HG02973 (cell line): ENCODE measurements around the gene HOXA1.

Source experiments
- ATAC-seq: cut with Tn5 transposase; IDR thresholded peaks from one replicate; pipeline ENCODE4 v1.9.1; 2021; ENCODE audit warnings: moderate library complexity; ENCODE audit not compliant: unreplicated experiment

The HOXA1 gene

DNA sequence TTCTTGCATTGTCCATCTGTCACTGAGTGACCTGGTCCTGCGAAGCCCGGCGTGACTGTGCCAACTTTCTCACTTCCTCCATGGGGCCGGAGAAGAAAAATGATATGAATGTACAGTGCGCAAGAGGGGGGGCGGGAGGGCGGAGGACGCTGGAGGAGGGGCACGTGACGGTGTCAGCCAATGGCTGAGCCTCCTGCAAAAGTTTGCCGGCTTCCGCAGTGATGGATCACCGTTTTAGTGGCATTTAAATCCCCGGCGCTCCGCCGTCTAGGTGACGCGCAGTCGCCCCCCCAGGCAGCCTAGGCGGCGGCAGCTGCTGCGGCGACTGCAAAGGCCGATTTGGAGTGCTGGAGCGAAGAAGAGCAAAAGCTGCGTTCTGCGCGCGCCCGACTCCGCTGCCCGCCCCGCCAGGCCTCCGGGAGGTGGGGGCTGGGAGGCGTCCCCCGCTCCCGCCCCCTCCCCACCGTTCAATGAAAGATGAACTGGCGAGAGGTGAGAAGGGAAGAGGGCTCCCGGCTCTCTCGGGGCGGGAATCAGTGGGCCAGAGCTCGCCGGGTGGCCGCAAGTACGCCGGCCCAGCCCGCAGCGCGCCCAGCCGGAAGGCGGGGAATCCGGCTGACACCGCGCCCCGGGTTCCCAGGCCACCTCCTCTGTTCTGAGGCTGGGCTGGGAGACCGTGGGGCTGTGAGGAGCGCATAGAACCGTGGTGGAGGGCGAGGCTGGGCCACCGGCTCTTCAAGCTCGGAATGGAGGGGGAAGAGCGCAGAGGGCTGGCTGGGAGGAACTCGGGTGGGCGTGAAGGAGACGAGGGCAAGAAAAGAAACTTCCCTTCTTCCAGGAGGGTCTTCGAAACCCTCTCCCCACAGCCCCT, at the start of gene HOXA1:
TSS of gene HOXA1 (minus strand) at position 104 of the 871 bp plus-strand sequence. CDS start at position 16, 88 bp downstream.
- peak; percentile 80 for ATAC-seq

DNA sequence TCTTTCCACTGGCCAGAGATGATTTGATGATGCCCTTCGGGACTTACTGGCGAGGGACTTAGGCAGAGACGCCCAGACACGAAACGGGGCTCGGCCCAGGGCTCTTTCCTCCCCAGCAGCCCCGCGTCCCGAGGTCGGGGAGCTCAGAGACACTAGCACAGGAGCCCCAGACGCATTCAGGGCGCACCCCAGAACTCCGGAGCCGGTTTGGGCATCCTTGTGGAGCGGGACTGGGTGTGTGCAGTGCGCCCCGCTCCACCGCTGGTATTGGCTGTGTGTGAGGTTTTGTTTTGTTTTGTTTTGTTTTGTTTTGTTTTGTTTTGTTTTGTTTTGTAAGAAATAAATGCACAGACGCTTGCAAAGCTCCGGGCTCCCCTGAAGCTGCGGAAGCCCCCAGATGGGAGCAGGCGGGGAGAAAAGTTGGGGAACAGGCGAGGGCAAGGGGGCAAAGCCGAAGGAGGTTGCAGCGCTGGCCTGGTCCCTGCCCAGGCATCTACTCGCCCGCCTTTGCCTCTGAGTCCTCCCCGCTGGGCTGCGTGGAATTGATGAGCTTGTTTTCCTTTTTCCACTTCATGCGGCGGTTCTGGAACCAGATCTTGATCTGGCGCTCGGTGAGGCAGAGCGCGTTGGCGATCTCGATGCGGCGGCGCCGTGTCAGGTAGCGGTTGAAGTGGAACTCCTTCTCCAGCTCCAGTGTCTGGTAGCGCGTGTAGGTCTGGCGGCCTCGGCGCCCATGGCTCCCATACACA, 49.5 kb upstream of the HOXA1 start:
- no peak for ATAC-seq

DNA sequence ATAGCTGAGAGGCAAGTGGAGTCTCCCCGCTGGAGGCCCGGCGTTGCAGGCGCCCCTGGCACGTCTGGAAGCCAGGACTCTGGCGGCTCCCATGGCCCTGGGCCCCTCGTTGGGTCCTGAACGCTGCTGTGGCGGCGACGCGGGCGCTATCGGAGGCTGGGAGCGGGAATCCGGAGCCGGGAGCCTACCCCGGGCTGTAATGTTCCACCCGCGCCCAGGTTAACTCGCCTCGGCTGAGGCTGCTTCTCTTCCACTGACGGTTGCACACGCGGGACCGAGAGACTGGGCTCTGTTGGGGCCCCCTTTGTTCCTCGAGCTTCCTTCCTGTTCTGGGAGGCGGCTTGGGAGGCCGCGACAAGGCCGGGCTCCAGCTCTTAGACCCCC, 49.0 kb upstream of the HOXA1 start:
- no peak for ATAC-seq

DNA sequence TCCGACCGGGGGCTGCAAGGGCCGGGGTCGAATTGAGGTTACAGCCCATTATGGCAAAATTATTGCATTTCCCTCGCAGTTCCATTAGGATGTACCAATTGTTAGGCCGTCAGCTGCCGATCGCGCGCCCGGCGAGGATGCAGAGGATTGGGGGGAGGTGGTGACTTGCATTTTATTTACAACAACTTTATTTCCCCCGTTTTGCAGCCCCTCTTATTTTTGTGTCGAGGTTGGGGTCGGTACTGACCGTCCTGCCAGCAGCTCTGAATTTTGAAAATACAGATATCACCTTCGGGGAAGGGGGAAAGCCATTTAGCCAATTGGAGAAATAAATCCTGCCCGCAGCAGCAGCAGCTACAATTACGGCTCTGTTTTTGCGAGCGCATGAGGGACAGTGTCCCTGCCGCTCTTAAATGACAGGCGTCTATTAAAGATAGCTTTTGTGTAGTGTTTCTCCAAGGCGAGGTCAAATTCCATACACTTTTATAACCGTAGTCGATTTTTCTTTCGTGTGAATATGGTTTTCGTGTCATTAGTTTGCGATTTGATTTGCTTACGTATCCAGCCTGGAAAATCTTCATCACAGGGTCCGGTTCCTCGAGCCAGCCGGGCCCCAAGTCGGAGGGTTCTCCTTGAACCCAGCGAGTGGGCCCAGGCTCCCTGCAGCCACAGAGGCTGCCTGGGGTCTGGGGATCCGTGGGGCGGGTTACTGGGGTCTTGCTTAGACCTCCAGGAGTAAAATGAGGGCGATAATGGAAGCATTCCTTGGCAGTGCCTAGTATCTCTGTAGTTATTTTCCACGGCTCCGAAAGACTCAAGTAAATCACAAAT, 48.4 kb upstream of the HOXA1 start:
- no peak for ATAC-seq

DNA sequence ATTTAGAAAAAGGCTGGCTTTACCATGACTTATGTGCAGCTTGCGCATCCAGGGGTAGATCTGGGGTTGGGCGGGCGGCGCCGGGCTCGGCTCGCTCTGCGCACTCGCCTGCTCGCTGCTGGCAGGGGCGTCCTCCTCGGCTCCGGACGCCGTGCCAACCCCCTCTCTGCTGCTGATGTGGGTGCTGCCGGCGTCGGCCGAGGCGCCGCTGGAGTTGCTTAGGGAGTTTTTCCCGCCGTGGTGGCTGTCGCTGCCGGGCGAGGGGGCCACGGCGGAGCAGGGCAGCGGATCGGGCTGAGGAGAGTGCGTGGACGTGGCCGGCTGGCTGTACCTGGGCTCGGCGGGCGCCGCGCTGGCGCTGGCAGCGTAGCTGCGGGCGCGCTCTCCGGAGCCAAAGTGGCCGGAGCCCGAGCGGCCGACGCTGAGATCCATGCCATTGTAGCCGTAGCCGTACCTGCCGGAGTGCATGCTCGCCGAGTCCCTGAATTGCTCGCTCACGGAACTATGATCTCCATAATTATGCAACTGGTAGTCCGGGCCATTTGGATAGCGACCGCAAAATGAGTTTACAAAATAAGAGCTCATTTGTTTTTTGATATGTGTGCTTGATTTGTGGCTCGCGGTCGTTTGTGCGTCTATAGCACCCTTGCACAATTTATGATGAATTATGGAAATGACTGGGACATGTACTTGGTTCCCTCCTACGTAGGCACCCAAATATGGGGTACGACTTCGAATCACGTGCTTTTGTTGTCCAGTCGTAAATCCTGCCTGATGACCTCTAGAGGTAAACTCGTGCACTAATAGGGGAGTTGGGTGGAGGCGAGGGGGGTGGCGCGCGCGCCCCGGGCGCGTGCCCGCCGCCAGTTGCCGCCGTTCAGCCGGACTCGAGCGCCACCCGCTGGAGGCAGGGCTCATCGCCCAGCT, 47.5 kb upstream of the HOXA1 start, which contains the start of gene HOXA5:
TSS of gene HOXA5 (minus strand) at position 659 of the 927 bp plus-strand sequence. CDS start at position 585, 74 bp downstream.
- no peak for ATAC-seq

DNA sequence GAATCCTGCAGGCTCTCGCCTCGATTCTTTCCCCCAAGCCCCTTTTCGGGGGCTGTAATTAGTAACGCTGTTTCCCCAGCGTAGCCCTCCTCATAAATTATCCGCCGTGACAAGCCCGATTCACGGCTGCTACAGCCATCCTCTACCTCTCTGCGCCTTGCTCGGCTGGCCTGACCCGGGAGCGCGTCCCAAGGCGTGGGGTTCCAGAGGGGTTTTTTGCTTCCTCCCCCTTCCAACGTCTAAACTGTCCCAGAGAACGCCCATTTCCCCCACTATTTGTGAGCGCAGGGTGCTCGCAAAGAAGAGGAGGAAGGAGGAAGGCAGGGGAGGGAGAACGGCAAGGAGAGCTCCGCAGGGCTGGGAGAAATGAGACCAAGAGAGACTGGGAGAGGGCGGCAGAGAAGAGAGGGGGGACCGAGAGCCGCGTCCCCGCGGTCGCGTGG, 46.8 kb upstream of the HOXA1 start:
- no peak for ATAC-seq

DNA sequence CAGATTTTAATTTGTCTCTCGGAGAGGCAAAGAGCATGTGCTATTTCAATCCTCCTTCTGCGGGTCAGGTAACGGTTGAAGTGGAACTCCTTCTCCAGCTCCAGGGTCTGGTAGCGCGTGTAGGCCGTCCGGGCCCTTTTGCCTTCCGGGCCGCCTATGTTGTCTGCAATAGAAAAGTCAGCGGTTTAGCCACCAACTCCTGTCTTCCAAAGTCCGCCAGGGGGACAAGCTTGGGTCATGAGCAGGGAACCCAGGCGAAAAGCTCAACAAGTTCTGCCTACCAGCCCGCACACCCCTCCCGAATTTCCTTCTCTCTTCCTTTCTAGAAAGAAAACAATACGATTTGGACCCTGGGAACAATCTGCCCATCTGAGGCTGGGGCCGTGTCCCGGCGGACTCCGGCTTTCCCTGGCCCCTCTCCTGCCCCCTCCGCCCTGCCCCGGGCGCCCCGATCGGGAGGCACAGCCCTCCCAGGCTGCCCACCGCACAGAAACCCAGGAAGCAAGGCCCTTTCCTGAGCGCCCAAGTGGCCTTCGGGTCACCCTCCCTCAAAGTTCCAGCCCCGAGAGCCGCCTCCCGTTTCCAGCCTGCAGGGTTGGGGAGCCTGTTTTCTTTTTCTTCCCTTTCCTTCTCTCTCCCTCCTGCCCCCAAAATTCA, 46.3 kb upstream of the HOXA1 start:
- no peak for ATAC-seq

DNA sequence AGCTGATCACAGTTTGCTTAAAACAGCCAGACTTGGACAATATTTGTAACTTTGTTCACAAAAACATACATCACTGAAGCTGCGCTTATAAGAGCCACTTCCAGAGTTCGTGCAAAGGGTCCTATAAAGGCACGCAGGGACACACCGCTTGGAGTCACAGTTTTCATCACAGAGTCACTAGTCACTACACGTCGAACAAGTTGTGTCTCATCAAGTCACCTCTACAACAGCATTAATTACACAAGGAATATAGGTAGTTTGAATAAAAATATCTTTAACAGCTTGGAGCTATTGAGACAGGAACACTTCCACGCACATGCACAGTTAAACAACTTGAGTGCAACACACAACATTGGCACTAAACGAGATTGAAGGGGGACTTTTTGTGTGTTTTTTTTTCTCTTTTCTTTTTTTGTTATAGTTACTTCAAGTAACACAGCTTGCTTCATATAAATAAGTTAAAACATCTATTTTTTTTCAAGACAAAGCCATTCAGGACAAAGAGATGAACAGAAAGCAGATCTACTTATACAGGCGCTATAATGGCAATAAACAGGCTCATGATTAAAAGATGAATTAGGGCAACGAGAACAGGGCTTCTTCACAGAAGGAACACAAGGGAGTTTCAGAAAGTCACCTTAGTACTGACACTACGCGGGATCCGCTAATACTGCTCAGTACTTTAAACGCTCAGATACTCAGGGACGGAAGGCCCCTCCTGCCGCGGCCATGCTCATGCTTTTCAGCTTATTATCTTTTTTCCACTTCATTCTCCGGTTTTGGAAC, 45.5 kb upstream of the HOXA1 start:
- ATAC-seq = no peak

DNA sequence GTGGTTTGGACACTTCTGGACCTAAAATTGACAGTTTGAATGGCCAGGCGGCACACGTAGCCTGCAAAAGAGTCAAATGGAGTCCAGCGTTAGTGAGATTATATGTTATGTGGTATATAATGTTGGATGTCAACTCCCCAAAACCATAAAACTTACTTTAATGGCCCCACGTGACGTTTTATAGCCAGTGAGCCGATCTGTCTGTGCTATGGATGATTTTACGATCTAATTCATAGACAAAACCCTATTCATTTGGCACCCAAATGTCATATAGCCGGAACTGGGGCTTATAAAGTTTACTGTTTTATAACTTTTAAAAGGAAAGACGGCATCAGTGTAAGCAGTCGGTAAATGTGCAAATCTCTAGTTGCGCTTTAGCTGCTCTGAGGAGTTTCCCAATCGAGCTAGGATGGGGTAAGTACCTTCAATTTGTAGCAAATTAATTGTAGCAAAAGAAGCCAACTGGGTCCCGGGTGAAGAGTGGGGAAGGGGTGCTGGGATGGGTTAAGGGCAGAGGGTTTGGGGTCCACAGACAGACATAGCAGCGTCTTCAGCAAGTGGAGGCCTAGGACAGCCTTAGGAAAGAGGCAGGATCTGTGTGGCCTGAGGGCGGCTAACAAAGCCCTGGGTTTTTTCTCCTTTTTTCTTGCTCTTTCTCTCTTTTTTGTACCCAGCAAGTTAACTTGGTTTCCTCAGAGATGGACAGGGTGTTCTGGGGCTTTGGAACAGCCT, 44.5 kb upstream of the HOXA1 start:
- no peak for ATAC-seq

DNA sequence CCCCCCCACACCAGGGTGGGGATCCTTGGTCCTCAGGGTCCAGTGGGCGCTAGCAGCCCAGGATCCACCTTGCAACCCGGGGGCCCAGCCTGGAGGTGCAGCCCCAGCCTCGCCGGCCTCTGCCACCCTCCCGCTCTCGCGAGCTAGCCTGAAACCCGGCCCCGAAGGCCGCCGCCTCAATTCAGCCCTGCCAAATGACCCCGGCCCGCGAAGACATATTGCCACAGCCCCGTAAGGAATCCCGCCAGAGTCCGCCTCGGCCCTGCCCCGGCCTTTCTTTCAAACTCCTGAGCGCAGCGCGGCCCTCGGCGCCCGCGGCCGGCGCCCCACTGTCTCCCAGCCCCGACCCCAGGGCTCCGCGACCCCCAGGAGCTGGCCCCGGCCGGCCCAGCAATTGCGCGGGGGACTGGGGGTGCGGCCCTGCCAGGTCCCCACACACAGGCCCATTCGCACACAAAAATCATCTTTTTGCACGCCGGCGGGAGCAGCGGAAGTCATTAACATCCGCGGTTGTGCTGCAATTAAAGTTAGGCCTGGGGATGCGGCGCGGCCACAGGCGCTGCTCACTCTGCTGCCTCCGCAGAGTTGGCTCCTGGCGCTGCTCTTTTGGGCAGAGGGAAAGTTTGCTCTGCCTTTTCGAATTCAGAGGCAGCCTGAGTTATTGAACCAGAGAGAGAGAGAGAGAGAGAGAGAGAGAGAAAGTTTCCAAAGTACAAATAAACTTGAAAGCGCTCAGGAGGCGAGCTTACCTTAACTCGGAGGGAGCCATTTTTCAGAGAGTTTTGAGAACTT, 43.7 kb upstream of the HOXA1 start:
- ATAC-seq = no peak

DNA sequence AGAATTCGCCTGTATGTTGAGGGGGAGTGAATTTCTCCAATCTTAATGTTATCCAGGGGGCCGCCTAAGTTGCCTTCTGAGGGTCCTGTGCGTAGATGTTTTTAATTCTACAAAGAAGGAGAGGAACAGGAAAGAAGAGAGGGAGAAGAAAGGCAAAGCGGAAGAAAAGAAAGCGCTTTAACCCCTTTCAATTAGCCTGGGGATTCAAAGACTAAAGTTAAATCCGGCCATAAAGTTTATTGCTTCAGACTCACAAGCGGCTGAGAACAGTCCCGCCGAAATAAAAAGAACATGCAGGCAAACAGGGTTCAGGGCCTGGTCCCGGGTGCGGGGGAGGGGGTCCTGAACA, 43.2 kb upstream of the HOXA1 start:
- ATAC-seq = no peak

DNA sequence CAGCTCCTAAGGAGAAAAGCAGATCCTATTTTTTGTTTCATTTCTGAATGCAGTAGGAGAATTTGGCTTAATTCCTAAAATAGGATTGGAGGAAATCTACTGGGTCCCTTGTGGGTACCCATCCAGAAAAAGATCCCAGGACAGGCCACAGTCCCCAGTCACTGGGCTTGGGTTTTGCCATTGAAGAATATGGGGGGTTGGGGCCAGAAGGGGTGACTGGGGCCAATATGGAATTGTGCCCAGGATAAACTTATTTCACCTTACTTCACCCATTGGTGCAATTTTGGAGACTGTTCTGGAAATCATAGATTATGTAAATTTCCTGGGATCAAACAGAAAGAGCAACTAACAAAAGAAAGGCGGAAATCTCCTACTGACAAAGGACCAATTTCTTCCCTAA, 42.7 kb upstream of the HOXA1 start:
- ATAC-seq = no peak

DNA sequence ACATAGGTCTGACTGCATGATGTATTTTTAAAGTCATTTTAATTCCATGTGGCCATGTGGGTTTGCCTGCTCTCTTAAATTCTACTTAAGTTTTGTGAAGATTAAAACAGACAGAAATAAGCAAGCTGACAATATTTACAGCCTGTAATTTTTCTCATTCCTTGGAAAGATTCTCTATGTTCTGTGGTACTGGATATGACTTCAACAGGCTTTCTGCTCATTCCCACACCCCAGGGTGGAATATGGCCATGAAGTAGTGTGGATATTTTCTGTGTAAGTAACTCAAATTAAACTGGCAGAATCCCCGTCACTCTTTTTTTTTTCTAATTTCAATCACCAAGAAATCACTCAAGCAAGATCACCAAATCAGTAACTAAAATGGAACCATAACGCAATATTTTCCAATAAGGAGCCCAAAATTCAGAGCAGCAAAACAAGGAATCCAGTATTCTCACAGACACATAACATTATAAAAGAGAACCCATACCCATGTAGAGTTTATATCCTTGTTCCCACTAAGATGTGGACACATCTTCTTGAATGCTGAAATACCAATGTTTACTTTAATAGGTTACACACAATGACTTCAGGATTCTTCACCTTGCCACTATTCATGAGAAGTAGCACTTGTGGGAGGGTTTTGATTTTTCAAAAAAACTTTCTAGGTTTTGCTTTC, 42.0 kb upstream of the HOXA1 start:
- no peak for ATAC-seq

DNA sequence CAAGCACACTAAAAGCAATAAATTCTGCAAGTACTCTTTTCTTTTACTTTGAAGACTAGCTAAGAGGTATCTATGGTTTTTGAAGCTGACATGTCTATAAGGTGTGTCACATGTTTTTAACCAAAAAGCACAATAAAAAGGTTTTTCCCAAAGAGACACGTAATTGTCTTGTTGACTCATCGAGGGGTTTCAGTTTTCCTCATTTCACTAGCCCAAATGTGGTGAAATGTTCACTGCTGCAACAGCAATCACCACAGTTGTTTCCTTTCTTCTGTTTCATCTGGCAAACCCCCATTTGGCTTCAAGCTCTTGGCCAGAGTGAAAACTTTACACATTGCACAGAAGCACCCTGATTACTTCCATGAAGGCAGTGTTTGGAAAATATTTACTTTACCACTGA, 38.6 kb upstream of the HOXA1 start:
- no peak for ATAC-seq

DNA sequence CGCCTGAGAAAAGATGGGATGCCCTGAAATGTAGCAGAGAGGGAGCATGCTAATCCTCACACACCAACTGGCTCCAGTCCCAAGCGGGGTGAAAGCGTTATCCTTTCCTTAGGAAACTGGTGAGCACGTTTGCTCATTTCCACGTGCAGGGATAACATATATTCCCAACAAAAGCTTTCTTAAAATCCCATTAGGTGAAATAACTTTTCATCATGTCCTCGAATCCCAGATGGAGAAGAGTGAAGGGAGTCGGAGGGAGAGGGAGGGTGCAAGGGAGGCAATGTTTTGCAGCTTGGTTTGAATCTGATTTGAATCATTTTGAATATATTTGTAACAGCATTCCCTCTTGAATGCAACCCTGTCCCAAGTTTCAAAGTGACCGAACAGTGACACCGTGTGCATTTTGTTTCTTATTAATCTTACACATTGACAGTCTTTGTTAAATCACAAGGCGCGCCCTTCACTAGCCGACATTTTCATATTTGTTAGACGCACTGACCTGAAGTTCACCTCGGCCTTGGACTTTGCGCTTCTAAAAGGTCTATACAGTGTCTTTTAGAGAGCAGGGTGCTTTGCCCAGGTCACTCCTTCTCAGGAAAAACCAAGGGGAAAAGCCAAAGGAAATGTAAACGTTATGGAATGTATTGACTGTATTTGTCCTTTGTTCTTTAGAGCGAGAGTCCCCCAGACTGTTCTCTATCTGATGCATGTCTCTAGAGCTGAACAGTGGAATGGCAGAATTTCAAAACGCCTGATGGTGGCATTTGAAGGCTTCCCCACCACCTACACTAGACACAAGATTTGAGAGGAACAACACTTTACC, 37.8 kb upstream of the HOXA1 start:
- ATAC-seq = no peak

DNA sequence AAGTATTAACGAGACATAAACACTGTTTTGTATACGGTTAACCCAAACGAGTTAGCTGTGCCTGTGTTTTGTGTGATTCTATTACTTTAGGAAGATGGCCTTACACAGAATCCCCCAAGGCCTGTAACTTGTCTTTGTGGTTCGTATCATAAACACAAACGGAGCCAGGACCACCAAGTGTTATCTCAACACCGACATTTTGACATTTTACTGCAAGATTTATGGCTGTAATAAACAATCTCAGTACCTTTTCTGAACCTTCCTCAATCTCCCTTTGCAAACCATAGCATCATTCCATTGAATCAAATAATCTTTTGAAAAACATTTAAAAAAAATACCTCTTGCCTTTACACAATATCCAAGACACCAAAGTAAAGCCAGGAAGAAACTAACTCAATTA, 37.2 kb upstream of the HOXA1 start:
- no peak for ATAC-seq
